ENCODE results near the gene WDR75.
"Not testable (repeated sequence)": the region's sequence is repeated elsewhere in the genome, so short reads cannot be mapped to it uniquely, and the experiment has no call there.

Gene WDR75

GRCh38 chr2:189440947-189441708 is at the start of gene WDR75:
Gene WDR75, plus strand, starts transcription at chr2:189441474. Its CDS starts 19 bp downstream, at chr2:189441493.
- peak; percentile 93 to 96 for DNase-seq

GRCh38 chr2:189393440-189394111 is 47.7 kb upstream of the WDR75 start:
- no peak for DNase-seq

- DNase-seq = no peak
These were observed 46.7 kb upstream of the WDR75 start for GRCh38 chr2:189394525-189394924.

GRCh38 chr2:189402932-189403331 is 38.3 kb upstream of the WDR75 start:
- DNase-seq = no peak

GRCh38 chr2:189406586-189407233 is 34.6 kb upstream of the WDR75 start:
- DNase-seq = no peak

- no peak for DNase-seq
These were observed 33.7 kb upstream of the WDR75 start for GRCh38 chr2:189407281-189408209.

- no peak for DNase-seq
These were observed 33.0 kb upstream of the WDR75 start for GRCh38 chr2:189408294-189408693.

GRCh38 chr2:189409131-189409530 is 32.1 kb upstream of the WDR75 start:
- no peak for DNase-seq

- DNase-seq = no peak
These were observed 31.6 kb upstream of the WDR75 start for GRCh38 chr2:189409647-189410046.

- DNase-seq = no peak
These were observed 29.4 kb upstream of the WDR75 start for GRCh38 chr2:189411860-189412259.

- peak; percentile 32 to 58 for DNase-seq
These were observed 28.8 kb upstream of the WDR75 start for GRCh38 chr2:189412330-189412953.

GRCh38 chr2:189413249-189413648 is 28.0 kb upstream of the WDR75 start:
- DNase-seq = no peak

- DNase-seq = no peak
These were observed 19.6 kb upstream of the WDR75 start for GRCh38 chr2:189421644-189422043.

- no peak for DNase-seq
These were observed 16.3 kb upstream of the WDR75 start for GRCh38 chr2:189424961-189425360.

GRCh38 chr2:189425676-189426075 is 15.6 kb upstream of the WDR75 start:
- DNase-seq = no peak

- no peak for DNase-seq
These were observed 14.4 kb upstream of the WDR75 start for GRCh38 chr2:189426886-189427285.

- no peak for DNase-seq
These were observed 13.4 kb upstream of the WDR75 start for GRCh38 chr2:189427872-189428271.

GRCh38 chr2:189430448-189430847 is 10.8 kb upstream of the WDR75 start:
- DNase-seq = not testable (repeated sequence)

- DNase-seq = not testable (repeated sequence)
These were observed 5.5 kb upstream of the WDR75 start for GRCh38 chr2:189435803-189436202.

- DNase-seq = no peak
These were observed 3.3 kb upstream of the WDR75 start for GRCh38 chr2:189437926-189438325.

- DNase-seq = no peak
These were observed 1.9 kb upstream of the WDR75 start for GRCh38 chr2:189439342-189439741.

- DNase-seq = no peak
These were observed 679 bp upstream of the WDR75 start for GRCh38 chr2:189440644-189440946.

GRCh38 chr2:189441709-189442074 is 418 bp downstream of the WDR75 start:
- no peak for DNase-seq

Data from stimulated activated CD4-positive, alpha-beta T cell treated with anti-CD3 and anti-CD28 coated beads, Interleukin-2, amount 100 ng/mL, for 24 hours (primary cell).